Mucosa of gallbladder (tissue), 1 donor: ENCODE results near the gene RPS3A. TPM values are rescaled to one million over a fixed set of nuclear protein-coding genes. Genes with fewer than 3 reads are reported as not detected.
"Not testable (repeated sequence)": the region's sequence is repeated elsewhere in the genome, so short reads cannot be mapped to it uniquely, and the experiment has no call there.

Source experiments
- DNase-seq: peaks from one replicate; pipeline ENCODE4 v3.0.0-alpha.2; 2020; ENCODE audit warnings: low spot score
- total RNA-seq: library from RNA; stranded (reverse); gene quantifications from one replicate; pipeline ENCODE4 v1.2.1, GENCODE V29; 2021
- donor health status: DM: no; HTN: no; CAD: no.

RPS3A gene
- total RNA-seq = 1,287 TPM

GRCh38 chr4:151099229-151099975 lies at the start of gene RPS3A:
Gene RPS3A, plus strand, starts transcription at chr4:151099628. Its CDS starts 25 bp downstream, at chr4:151099653.
- peak; percentile 98 for DNase-seq

GRCh38 chr4:151052785-151053184 lies 46.6 kb upstream of the RPS3A start:
- DNase-seq = no peak

DNA sequence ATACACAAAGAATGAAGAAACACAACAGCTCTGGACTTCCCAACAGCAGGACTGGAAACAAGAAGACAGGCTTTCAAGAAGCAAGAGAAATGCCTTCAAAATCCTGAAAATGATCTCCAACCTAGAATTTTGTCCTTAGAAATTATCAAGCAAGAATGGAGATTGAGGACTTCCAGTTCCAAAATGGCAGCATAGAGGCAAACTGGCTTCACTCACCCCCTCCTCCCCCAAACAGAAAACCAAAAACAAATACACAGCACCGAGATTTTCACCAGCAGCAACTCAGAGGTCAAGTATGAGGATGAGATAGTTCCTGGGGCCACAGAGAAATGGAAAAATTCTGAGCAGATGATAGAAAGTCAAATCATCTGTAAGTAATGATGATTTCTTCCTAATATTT lies 43.9 kb upstream of the RPS3A start:
- no peak for DNase-seq

DNA sequence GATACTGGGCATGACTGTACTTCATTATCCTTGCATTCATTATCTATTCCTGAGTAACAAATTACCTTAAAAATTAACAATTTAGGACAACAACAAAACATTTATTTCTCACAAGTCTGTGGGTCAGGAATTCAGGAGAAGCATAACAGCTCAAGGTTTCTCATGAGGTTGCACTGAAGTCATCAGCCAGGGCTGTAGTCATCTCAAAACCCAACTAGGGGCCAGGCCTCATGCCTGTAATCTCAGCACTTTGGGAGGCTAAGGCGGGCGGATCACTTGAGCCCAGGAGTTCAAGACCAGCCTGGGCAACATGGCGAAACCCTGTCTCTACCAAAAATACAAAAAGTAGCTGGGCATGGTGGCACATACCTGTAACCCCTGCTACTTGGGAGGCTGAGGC lies 36.3 kb upstream of the RPS3A start:
- not testable (repeated sequence) for DNase-seq

- DNase-seq = no peak
These were observed 32.0 kb upstream of the RPS3A start for GRCh38 chr4:151067316-151067970.

DNA sequence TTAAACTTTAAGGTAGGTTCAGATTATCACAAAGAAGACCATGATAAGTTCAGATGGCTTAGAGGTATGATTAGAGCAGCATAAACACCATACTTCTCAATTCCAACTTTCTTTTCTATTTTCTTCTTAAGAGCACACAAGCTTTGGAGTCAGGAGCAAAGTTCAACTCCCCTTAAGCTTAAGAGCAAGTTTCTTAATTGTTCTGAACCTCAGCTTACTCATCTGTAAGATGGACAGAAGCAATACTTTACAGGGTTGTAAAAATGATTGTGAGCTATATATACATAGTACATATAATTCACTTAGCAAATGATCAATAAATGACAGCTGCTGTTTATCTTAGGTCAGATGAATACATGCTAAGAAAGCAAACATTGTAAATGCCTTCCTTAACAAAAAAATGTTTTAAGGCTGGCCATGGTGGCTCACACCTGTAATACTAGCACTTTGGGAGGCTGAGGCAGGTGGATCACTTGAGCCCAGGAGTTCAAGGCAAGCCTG lies 25.0 kb upstream of the RPS3A start:
- no peak for DNase-seq

DNA sequence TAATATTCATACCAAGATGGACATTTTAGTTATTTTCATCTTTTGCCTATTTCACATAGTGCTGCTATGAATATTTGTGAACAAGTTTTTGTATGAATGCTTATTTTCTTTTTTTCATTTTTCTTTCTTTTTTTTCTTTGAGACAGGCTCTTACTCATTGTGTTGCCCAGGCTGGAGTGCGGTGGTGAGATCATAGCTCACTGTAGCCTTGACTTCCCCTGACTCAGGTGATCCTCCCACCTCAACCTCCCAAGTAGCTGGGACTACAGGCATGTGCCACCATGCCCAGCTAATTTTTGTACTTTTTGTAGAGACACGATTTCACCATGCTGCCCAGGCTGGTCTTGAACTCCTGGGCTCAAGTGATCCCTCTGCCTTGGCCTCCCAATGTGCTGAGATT lies 21.4 kb upstream of the RPS3A start:
- not testable (repeated sequence) for DNase-seq

DNA sequence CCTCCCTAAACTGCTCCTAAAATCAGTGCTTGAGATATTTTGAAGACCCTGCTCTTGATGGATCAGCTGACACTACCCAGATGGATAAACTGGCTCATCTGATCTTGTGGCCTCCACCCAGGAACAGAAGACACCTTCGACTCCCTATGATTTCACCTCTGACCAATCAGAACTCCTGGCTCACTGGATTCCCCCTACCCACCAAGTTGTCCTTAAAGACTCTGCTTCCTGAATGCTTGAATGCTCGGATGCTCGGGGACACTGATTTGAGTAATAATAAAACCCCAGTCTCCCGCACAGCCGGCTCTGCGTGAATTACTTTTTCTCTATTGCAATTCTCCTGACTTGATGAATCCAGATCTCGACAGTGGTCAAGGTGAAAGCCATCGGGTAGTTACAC lies 12.0 kb upstream of the RPS3A start:
- no peak for DNase-seq

DNA sequence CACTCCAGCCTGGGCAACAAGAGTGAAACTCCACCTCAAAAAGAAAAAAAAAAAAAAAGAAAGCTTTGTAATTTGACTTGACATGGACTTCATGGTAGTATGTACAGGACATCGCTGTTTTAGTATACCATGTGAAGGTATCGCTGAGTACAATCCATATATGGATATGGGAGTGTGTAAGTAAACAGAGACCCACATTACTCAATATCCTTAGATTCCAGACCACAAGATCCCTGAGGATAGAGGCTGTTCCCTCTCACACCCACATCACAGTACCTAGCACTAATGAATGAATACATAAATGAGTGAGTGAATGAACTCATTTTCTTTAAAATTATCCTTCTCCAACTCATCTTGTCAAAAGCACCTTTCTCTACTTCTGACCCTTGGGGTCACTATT lies 8.4 kb upstream of the RPS3A start:
- DNase-seq = no peak

GRCh38 chr4:151092488-151092887 lies 6.9 kb upstream of the RPS3A start:
- DNase-seq = no peak

GRCh38 chr4:151093203-151093602 lies 6.2 kb upstream of the RPS3A start:
- DNase-seq = no peak

DNA sequence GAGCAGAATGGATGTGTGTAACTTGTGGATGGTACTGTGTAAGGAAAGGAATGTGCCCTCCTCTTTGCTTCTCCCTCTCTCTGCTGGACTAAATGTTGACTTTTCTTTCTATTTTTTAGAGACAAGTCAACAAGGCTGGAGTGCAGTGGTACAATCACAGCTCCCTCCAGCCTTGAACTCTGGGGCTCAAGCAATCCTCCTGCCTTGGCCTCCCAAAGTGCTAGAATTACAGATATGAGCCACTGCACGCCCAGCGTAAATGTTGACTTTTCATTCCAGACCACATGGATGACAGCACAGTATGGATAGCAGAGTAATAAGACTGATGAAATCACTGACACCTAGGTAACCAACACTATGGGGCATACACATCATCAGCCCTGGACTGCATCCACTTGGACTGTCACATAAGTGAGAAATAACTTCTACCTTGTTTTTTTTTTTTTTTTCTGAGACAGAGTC lies 5.1 kb upstream of the RPS3A start:
- DNase-seq = no peak

DNA sequence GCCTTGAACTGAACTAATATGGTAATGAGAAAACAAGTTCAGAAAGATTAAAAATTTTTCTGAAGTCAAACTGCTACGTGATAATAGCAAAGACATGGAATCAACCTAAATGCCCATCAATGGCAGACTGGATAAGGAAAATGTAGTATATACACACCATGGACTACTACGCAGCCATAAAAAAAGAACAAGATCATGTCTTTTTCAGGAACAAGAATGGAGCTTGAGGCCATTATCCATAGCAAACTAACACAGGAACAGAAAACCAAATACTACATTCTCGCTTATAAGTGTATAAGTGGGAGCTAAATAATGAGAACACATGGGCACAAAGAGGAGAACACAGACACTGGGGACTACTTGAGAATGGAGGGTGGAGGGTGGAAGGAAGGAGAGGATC lies 4.3 kb upstream of the RPS3A start:
- DNase-seq = no peak

DNA sequence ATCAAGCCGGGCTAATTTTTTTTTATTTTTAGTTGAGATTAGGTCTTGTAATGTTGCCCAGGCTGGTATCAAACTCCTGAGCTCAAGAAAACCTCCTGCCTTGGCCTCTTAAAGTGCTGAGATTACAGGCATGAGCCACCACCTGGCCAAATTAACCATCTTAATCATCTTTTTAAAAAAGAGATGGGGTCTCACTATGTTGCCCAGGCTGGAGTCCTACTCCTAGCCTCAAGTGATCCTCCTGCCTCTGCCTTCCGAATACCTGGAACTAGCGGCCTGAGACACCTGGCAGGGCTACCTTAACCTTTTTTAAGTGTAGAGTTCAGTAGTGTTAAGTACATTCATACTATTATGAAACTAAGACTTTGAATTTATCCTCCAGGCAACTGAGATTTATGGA lies 1.7 kb upstream of the RPS3A start:
- DNase-seq = no peak

DNA sequence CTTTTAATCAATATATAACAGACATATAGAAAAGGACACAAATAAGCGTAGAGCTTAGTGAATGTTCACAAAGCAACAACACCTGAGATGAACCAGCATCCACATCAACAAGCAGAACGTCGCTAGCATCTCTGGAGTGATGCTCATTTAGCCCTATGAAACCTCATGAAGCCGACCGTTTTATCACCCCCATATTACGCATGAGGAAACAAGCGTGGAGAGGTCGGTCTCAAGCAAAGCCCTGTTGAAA lies 524 bp upstream of the RPS3A start:
- DNase-seq = no peak

DNA sequence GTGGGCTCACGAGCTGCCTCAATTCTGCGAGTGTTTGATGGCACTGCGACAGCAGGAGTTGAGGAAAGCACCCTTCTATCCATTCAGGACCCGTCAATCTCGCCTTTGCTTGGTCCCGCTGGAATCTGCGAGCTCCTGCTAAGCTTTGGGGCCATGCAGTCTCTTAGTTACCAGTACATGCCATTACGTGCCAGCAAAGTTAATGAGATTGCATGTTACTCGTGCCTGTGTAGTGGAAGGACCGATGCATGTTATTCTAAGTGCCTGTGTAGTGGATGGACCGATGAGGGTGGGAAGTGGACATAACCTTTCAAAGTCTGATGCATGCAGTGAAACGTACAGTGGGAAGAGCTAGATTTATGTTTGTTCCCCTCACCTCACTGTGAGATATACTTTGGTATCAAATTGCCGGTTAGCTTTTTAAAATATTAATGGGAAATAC lies 569 bp downstream of the RPS3A start:
- DNase-seq = no peak

- DNase-seq = no peak
These were observed 1.1 kb downstream of the RPS3A start for GRCh38 chr4:151100531-151100930.

GRCh38 chr4:151103758-151104157 lies 4.3 kb downstream of the RPS3A start:
- DNase-seq = no peak

GRCh38 chr4:151104621-151105020 lies 5.2 kb downstream of the RPS3A start:
- DNase-seq = no peak

DNA sequence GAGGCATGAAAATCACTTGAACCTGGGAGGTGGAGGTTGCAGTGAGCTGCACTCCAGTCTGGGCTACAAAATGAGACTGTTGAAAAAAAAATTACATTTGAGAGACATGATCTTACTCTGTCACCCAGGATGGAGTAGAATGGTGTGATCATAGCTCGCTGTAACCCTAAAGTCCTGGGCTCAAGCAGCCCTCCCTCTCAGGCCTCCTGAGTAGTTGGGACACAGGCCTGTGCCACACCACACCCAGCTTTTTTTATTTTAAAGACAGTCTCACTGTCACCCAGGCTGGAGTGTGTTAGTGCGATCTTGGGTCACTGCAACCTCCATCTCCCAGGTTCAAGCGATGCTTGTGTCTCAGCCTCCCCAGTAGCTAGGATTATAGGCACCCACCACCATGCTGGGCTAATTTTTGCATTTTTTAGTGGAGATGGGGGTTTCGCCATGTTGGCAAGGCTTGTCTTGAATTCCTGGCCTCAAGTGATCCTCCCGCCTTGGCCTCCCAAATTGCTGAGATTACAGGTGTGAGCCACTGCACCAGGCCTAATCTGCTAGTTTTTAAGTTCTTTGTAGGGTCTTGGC lies 6.1 kb downstream of the RPS3A start:
- DNase-seq = no peak

GRCh38 chr4:151107063-151107462 lies 7.6 kb downstream of the RPS3A start:
- DNase-seq = no peak

DNA sequence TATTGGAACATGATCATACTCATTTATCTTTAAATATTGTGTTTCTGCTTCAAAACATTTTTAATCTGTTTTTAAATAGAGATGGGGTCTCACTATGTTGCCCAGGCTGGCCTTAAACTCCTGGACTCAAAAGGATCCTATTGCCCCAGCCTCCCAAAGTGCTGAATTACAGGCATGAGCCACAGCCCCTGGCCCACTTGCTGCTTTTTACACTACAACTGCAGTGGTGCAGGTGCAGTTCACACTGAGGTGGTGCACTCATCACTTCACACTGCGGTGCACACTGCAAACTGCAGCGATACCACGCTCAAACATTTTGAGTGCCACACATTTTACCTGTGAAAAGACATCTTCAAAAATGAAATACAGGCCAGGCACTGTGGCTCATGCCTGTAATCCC lies 10.8 kb downstream of the RPS3A start:
- no peak for DNase-seq

DNA sequence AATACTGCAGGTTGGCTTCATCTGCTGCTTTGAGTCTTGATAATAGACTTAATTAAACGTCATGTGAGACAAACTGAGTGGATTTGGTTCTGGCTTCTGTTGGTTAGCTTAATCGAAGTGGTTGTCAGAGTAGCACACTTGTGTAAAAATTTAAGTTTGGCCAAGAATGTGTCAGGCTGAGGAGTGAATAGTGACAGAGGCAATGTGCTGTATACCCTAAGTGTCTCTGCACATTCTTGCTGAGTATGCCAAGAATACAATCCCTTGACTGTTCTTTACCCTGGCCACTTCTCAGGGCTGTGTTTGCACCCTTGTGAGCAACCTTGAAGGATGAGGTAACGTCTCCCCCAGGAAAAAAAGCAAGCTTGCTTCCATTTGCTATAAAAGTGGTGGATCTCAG lies 14.9 kb downstream of the RPS3A start:
- DNase-seq = no peak
